ENCODE measurements around the gene CCDC88A.
"Not testable (repeated sequence)": the region's sequence is repeated elsewhere in the genome, so short reads cannot be mapped to it uniquely, and the experiment has no call there.

The CCDC88A gene

GRCh38 chr2:55454121-55454520 is 34.5 kb upstream of the CCDC88A start:
- TF ChIP-seq CTCF (IDR thresholded peaks at IDR 0.05; ENCODE audit: insufficient read depth, low read length, poor library complexity, severe bottlenecking), result no peak
- Histone ChIP-seq H3K36me3 (ENCODE audit: control insufficient read depth, insufficient read depth, low read length) (no peaks in the 10 kb centered on the region), H3K27me3 (replicated peaks; ENCODE audit: control insufficient read depth, insufficient read depth, low read length) (no peaks in the 10 kb centered on the region), H3K4me3 (replicated peaks; ENCODE audit: low read depth, low read length) (no peak overlapping the region)
- DNase-seq (ENCODE audit: extremely low read depth, insufficient read length), result no peak

- Histone ChIP-seq H3K36me3 (ENCODE audit: control insufficient read depth, insufficient read depth, low read length) (no peaks in the 10 kb centered on the region), H3K4me3 (replicated peaks; ENCODE audit: low read depth, low read length) (no peak overlapping the region), H3K27me3 (replicated peaks; ENCODE audit: control insufficient read depth, insufficient read depth, low read length) (no peaks in the 10 kb centered on the region)
- peak; percentile 13 for DNase-seq (ENCODE audit: extremely low read depth, insufficient read length)
- TF ChIP-seq CTCF (IDR thresholded peaks at IDR 0.05; ENCODE audit: insufficient read depth, low read length, poor library complexity, severe bottlenecking), result no peak
Measured at GRCh38 chr2:55452879-55453278, 33.2 kb upstream of the CCDC88A start.

GRCh38 chr2:55451699-55452098 is 32.0 kb upstream of the CCDC88A start:
- Histone ChIP-seq H3K27me3 (replicated peaks; ENCODE audit: control insufficient read depth, insufficient read depth, low read length) (no peaks in the 10 kb centered on the region), H3K36me3 (ENCODE audit: control insufficient read depth, insufficient read depth, low read length) (no peaks in the 10 kb centered on the region), H3K4me3 (replicated peaks; ENCODE audit: low read depth, low read length) (no peak overlapping the region)
- no peak for DNase-seq (ENCODE audit: extremely low read depth, insufficient read length)
- TF ChIP-seq CTCF (IDR thresholded peaks at IDR 0.05; ENCODE audit: insufficient read depth, low read length, poor library complexity, severe bottlenecking), result no peak

GRCh38 chr2:55450014-55450413 is 30.4 kb upstream of the CCDC88A start:
- DNase-seq (ENCODE audit: extremely low read depth, insufficient read length); H3K27me3 ChIP-seq (replicated peaks; ENCODE audit: control insufficient read depth, insufficient read depth, low read length); H3K36me3 ChIP-seq (ENCODE audit: control insufficient read depth, insufficient read depth, low read length); H3K4me3 ChIP-seq (replicated peaks; ENCODE audit: low read depth, low read length): not testable (repeated sequence)

GRCh38 chr2:55442045-55442760 is 22.5 kb upstream of the CCDC88A start:
- H3K27me3 ChIP-seq (replicated peaks; ENCODE audit: control insufficient read depth, insufficient read depth, low read length); H3K4me3 ChIP-seq (replicated peaks; ENCODE audit: low read depth, low read length); H3K36me3 ChIP-seq (ENCODE audit: control insufficient read depth, insufficient read depth, low read length); DNase-seq (ENCODE audit: extremely low read depth, insufficient read length): not testable (repeated sequence)

GRCh38 chr2:55441280-55441892 is 21.7 kb upstream of the CCDC88A start:
- H3K36me3 ChIP-seq (ENCODE audit: control insufficient read depth, insufficient read depth, low read length), result no peaks in the 10 kb centered on the region
- no peaks in the 10 kb centered on the region; the same call in 1 of the 2 replicates for H3K27me3 ChIP-seq (replicated peaks; ENCODE audit: control insufficient read depth, insufficient read depth, low read length)
- DNase-seq (ENCODE audit: extremely low read depth, insufficient read length), result no peak
- TF ChIP-seq CTCF (IDR thresholded peaks at IDR 0.05; ENCODE audit: insufficient read depth, low read length, poor library complexity, severe bottlenecking), result no peak
- H3K4me3 ChIP-seq (replicated peaks; ENCODE audit: low read depth, low read length), result no peak overlapping the region

- Histone ChIP-seq H3K4me3 (replicated peaks; ENCODE audit: low read depth, low read length) (no peak overlapping the region), H3K36me3 (ENCODE audit: control insufficient read depth, insufficient read depth, low read length) (no peaks in the 10 kb centered on the region), H3K27me3 (replicated peaks; ENCODE audit: control insufficient read depth, insufficient read depth, low read length) (no peaks in the 10 kb centered on the region; the same call in 1 of the 2 replicates)
- TF ChIP-seq CTCF (IDR thresholded peaks at IDR 0.05; ENCODE audit: insufficient read depth, low read length, poor library complexity, severe bottlenecking), result no peak
- DNase-seq (ENCODE audit: extremely low read depth, insufficient read length), result no peak
Measured at GRCh38 chr2:55439101-55439397, 19.4 kb upstream of the CCDC88A start.
